Measurements from ENCODE around the gene FABP2.
"Not testable (repeated sequence)": the region's sequence is repeated elsewhere in the genome, so short reads cannot be mapped to it uniquely, and the experiment has no call there.

Gene FABP2

GRCh38 chr4:119359873-119360272, 37.9 kb upstream of the FABP2 start:
- H4K20me1 ChIP-seq (ENCODE audit: insufficient read depth, low read length); H3F3A ChIP-seq (ENCODE audit: insufficient read depth, low read length); H3K4me2 ChIP-seq (ENCODE audit: low read depth, low read length); H3K36me3 ChIP-seq (replicated peaks; ENCODE audit: insufficient read depth, low read length); H3K9me3 ChIP-seq (replicated peaks; ENCODE audit: insufficient read depth, low read length); H3K9me2 ChIP-seq (replicated peaks; ENCODE audit: insufficient read depth, low read length); H3K4me1 ChIP-seq (ENCODE audit: low read length); H3K27ac ChIP-seq (ENCODE audit: low read length); H3K27me3 ChIP-seq (replicated peaks; ENCODE audit: insufficient read depth, low read length); DNase-seq; H3K9ac ChIP-seq (ENCODE audit: low read length); H2AFZ ChIP-seq (ENCODE audit: low read length); H3K4me3 ChIP-seq (ENCODE audit: low read length); H3K79me2 ChIP-seq (ENCODE audit: low read length): not testable (repeated sequence)

- DNase-seq; H3K4me3 ChIP-seq (ENCODE audit: low read length); H4K20me1 ChIP-seq (ENCODE audit: insufficient read depth, low read length); H3K4me2 ChIP-seq (ENCODE audit: low read depth, low read length); H2AFZ ChIP-seq (ENCODE audit: low read length); H3K4me1 ChIP-seq (ENCODE audit: low read length); H3K36me3 ChIP-seq (replicated peaks; ENCODE audit: insufficient read depth, low read length); H3K27ac ChIP-seq (ENCODE audit: low read length); H3K9me3 ChIP-seq (replicated peaks; ENCODE audit: insufficient read depth, low read length); H3F3A ChIP-seq (ENCODE audit: insufficient read depth, low read length); H3K79me2 ChIP-seq (ENCODE audit: low read length); H3K9ac ChIP-seq (ENCODE audit: low read length); H3K9me2 ChIP-seq (replicated peaks; ENCODE audit: insufficient read depth, low read length); H3K27me3 ChIP-seq (replicated peaks; ENCODE audit: insufficient read depth, low read length): not testable (repeated sequence)
Observed at GRCh38 chr4:119356796-119357195, 34.9 kb upstream of the FABP2 start.

GRCh38 chr4:119356041-119356440, 34.1 kb upstream of the FABP2 start:
- DNase-seq; H3K27me3 ChIP-seq (replicated peaks; ENCODE audit: insufficient read depth, low read length); H3K4me3 ChIP-seq (ENCODE audit: low read length); H4K20me1 ChIP-seq (ENCODE audit: insufficient read depth, low read length); H2AFZ ChIP-seq (ENCODE audit: low read length); H3K27ac ChIP-seq (ENCODE audit: low read length); H3K9ac ChIP-seq (ENCODE audit: low read length); H3K9me2 ChIP-seq (replicated peaks; ENCODE audit: insufficient read depth, low read length); H3F3A ChIP-seq (ENCODE audit: insufficient read depth, low read length); H3K4me2 ChIP-seq (ENCODE audit: low read depth, low read length); H3K9me3 ChIP-seq (replicated peaks; ENCODE audit: insufficient read depth, low read length); H3K36me3 ChIP-seq (replicated peaks; ENCODE audit: insufficient read depth, low read length); H3K4me1 ChIP-seq (ENCODE audit: low read length); H3K79me2 ChIP-seq (ENCODE audit: low read length): not testable (repeated sequence)

- H3K4me1 ChIP-seq (ENCODE audit: low read length); H3K4me2 ChIP-seq (ENCODE audit: low read depth, low read length); H4K20me1 ChIP-seq (ENCODE audit: insufficient read depth, low read length); H3K79me2 ChIP-seq (ENCODE audit: low read length); H3K9me3 ChIP-seq (replicated peaks; ENCODE audit: insufficient read depth, low read length); H3K9me2 ChIP-seq (replicated peaks; ENCODE audit: insufficient read depth, low read length); H2AFZ ChIP-seq (ENCODE audit: low read length); H3K9ac ChIP-seq (ENCODE audit: low read length); H3K27ac ChIP-seq (ENCODE audit: low read length); H3K4me3 ChIP-seq (ENCODE audit: low read length); H3F3A ChIP-seq (ENCODE audit: insufficient read depth, low read length); H3K27me3 ChIP-seq (replicated peaks; ENCODE audit: insufficient read depth, low read length); DNase-seq; H3K36me3 ChIP-seq (replicated peaks; ENCODE audit: insufficient read depth, low read length): not testable (repeated sequence)
Observed at GRCh38 chr4:119353364-119353763, 31.4 kb upstream of the FABP2 start.

- DNase-seq; H4K20me1 ChIP-seq (ENCODE audit: insufficient read depth, low read length); H3K4me3 ChIP-seq (ENCODE audit: low read length); H3K27me3 ChIP-seq (replicated peaks; ENCODE audit: insufficient read depth, low read length); H3F3A ChIP-seq (ENCODE audit: insufficient read depth, low read length); H3K4me1 ChIP-seq (ENCODE audit: low read length); H3K4me2 ChIP-seq (ENCODE audit: low read depth, low read length); H3K36me3 ChIP-seq (replicated peaks; ENCODE audit: insufficient read depth, low read length); H2AFZ ChIP-seq (ENCODE audit: low read length); H3K9me3 ChIP-seq (replicated peaks; ENCODE audit: insufficient read depth, low read length); H3K9ac ChIP-seq (ENCODE audit: low read length); H3K79me2 ChIP-seq (ENCODE audit: low read length); H3K9me2 ChIP-seq (replicated peaks; ENCODE audit: insufficient read depth, low read length); H3K27ac ChIP-seq (ENCODE audit: low read length): not testable (repeated sequence)
Observed at GRCh38 chr4:119348169-119348568, 26.2 kb upstream of the FABP2 start.

GRCh38 chr4:119343293-119343692, 21.4 kb upstream of the FABP2 start:
- H3K4me2 ChIP-seq (ENCODE audit: low read depth, low read length); H3K9me3 ChIP-seq (replicated peaks; ENCODE audit: insufficient read depth, low read length); DNase-seq; H3F3A ChIP-seq (ENCODE audit: insufficient read depth, low read length); H3K79me2 ChIP-seq (ENCODE audit: low read length); H3K36me3 ChIP-seq (replicated peaks; ENCODE audit: insufficient read depth, low read length); H3K27ac ChIP-seq (ENCODE audit: low read length); H3K9ac ChIP-seq (ENCODE audit: low read length); H3K9me2 ChIP-seq (replicated peaks; ENCODE audit: insufficient read depth, low read length); H3K27me3 ChIP-seq (replicated peaks; ENCODE audit: insufficient read depth, low read length); H3K4me1 ChIP-seq (ENCODE audit: low read length); H2AFZ ChIP-seq (ENCODE audit: low read length); H3K4me3 ChIP-seq (ENCODE audit: low read length); H4K20me1 ChIP-seq (ENCODE audit: insufficient read depth, low read length): not testable (repeated sequence)

GRCh38 chr4:119339895-119340294, 18.0 kb upstream of the FABP2 start:
- not testable (repeated sequence) for H2AFZ ChIP-seq (ENCODE audit: low read length); H3K9me3 ChIP-seq (replicated peaks; ENCODE audit: insufficient read depth, low read length); H3K27me3 ChIP-seq (replicated peaks; ENCODE audit: insufficient read depth, low read length); H3K79me2 ChIP-seq (ENCODE audit: low read length); H3K27ac ChIP-seq (ENCODE audit: low read length); H4K20me1 ChIP-seq (ENCODE audit: insufficient read depth, low read length); H3K4me2 ChIP-seq (ENCODE audit: low read depth, low read length); H3K4me1 ChIP-seq (ENCODE audit: low read length); H3K9me2 ChIP-seq (replicated peaks; ENCODE audit: insufficient read depth, low read length); DNase-seq; H3K9ac ChIP-seq (ENCODE audit: low read length); H3K36me3 ChIP-seq (replicated peaks; ENCODE audit: insufficient read depth, low read length); H3K4me3 ChIP-seq (ENCODE audit: low read length); H3F3A ChIP-seq (ENCODE audit: insufficient read depth, low read length)

Data from MM.1S (cell line).